Erythroblast (primary cell): ENCODE data around the gene FBLN7.

Source experiments
- GATA1 ChIP-seq: IDR thresholded peaks from 2 replicates; pipeline ENCODE4 v1.6.1; 2011; ENCODE audit warnings: low read depth, mild to moderate bottlenecking, control low read depth, low read length, moderate library complexity
- POLR2A ChIP-seq: IDR thresholded peaks from 2 replicates; pipeline ENCODE4 v1.6.1; 2011; ENCODE audit warnings: mild to moderate bottlenecking, low read length

- TF ChIP-seq POLR2A: no peak
- no peak for TF ChIP-seq GATA1
Observed at GRCh38 chr2:112216167-112216566, 78.0 kb downstream of the FBLN7 start.
